ENCODE results near the gene PGM2.

GRCh38 chr4:37794056-37794455 is 32.4 kb upstream of the PGM2 start:
- TF ChIP-seq RAD21 (IDR thresholded peaks at IDR 0.05; ENCODE audit: low read depth) = no peak
- no peak for TF ChIP-seq TEAD4 (IDR thresholded peaks at IDR 0.05)
- no peak for TF ChIP-seq CEBPB (IDR thresholded peaks at IDR 0.05)
- no peak for TF ChIP-seq MAX (IDR thresholded peaks at IDR 0.05)
